ENCODE results near the gene CHP2.

DNA sequence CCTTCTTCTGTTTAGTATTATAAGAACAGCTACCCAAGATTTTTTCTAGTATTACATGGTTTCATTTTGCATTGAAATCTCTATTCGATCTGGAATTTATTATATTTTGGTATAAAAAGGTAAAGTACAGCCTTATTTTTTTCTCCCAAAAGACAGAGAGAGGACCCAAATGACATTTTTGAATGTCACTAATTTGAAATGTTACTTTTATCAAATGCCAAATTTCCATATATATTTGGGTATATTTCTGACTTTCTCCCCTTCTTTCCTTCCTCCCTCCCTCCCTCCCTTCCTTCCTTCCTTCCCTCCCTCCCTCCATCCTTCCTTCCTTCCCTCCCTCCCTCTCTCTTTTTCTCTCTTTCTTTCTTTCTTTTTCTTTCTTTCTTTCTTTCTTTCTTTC, 6.2 kb upstream of the CHP2 start:
- no peak for TF ChIP-seq GTF2I (CRISPR knock-in tag; conservative IDR thresholded peaks at IDR 0.05)
- TF ChIP-seq, protein P1, sequence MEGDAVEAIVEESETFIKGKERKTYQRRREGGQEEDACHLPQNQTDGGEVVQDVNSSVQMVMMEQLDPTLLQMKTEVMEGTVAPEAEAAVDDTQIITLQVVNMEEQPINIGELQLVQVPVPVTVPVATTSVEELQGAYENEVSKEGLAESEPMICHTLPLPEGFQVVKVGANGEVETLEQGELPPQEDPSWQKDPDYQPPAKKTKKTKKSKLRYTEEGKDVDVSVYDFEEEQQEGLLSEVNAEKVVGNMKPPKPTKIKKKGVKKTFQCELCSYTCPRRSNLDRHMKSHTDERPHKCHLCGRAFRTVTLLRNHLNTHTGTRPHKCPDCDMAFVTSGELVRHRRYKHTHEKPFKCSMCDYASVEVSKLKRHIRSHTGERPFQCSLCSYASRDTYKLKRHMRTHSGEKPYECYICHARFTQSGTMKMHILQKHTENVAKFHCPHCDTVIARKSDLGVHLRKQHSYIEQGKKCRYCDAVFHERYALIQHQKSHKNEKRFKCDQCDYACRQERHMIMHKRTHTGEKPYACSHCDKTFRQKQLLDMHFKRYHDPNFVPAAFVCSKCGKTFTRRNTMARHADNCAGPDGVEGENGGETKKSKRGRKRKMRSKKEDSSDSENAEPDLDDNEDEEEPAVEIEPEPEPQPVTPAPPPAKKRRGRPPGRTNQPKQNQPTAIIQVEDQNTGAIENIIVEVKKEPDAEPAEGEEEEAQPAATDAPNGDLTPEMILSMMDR (IDR thresholded peaks at IDR 0.05): no peak
- TF ChIP-seq, protein P2, sequence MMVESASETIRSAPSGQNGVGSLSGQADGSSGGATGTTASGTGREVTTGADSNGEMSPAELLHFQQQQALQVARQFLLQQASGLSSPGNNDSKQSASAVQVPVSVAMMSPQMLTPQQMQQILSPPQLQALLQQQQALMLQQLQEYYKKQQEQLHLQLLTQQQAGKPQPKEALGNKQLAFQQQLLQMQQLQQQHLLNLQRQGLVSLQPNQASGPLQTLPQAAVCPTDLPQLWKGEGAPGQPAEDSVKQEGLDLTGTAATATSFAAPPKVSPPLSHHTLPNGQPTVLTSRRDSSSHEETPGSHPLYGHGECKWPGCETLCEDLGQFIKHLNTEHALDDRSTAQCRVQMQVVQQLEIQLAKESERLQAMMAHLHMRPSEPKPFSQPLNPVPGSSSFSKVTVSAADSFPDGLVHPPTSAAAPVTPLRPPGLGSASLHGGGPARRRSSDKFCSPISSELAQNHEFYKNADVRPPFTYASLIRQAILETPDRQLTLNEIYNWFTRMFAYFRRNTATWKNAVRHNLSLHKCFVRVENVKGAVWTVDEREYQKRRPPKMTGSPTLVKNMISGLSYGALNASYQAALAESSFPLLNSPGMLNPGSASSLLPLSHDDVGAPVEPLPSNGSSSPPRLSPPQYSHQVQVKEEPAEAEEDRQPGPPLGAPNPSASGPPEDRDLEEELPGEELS (CRISPR knock-in tag; IDR thresholded peaks at IDR 0.05): no peak
- TF ChIP-seq, protein P3, sequence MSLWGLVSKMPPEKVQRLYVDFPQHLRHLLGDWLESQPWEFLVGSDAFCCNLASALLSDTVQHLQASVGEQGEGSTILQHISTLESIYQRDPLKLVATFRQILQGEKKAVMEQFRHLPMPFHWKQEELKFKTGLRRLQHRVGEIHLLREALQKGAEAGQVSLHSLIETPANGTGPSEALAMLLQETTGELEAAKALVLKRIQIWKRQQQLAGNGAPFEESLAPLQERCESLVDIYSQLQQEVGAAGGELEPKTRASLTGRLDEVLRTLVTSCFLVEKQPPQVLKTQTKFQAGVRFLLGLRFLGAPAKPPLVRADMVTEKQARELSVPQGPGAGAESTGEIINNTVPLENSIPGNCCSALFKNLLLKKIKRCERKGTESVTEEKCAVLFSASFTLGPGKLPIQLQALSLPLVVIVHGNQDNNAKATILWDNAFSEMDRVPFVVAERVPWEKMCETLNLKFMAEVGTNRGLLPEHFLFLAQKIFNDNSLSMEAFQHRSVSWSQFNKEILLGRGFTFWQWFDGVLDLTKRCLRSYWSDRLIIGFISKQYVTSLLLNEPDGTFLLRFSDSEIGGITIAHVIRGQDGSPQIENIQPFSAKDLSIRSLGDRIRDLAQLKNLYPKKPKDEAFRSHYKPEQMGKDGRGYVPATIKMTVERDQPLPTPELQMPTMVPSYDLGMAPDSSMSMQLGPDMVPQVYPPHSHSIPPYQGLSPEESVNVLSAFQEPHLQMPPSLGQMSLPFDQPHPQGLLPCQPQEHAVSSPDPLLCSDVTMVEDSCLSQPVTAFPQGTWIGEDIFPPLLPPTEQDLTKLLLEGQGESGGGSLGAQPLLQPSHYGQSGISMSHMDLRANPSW (CRISPR knock-in tag; conservative IDR thresholded peaks at IDR 0.05; ENCODE audit: low read depth): no peak
- TF ChIP-seq CBFB (CRISPR knock-in tag; IDR thresholded peaks at IDR 0.05; ENCODE audit: low read depth): no peak
